Fibroblast of upper back skin (primary cell): Measurements from ENCODE around the gene STEAP2.
"Not testable (repeated sequence)": the region's sequence is repeated elsewhere in the genome, so short reads cannot be mapped to it uniquely, and the experiment has no call there.

Source experiments
- DNase-seq: peaks from one replicate; pipeline ENCODE4 v3.0.0-alpha.2; 2013

Gene STEAP2

GRCh38 chr7:90211391-90212148 is at the start of gene STEAP2:
Gene STEAP2 (plus strand): TSS chr7:90211740. CDS start chr7:90225083, 13,343 bp downstream.
- DNase-seq: peak; percentile 94

- DNase-seq: no peak
Measured at GRCh38 chr7:90163534-90163933, 48.0 kb upstream of the STEAP2 start.

GRCh38 chr7:90165724-90166123 is 45.8 kb upstream of the STEAP2 start:
- DNase-seq: no peak

- DNase-seq: no peak
Measured at GRCh38 chr7:90166153-90166552, 45.4 kb upstream of the STEAP2 start.

GRCh38 chr7:90167361-90167760 is 44.2 kb upstream of the STEAP2 start:
- DNase-seq: no peak

GRCh38 chr7:90169891-90170290 is 41.6 kb upstream of the STEAP2 start:
- no peak for DNase-seq

- DNase-seq: no peak
Measured at GRCh38 chr7:90172121-90172520, 39.4 kb upstream of the STEAP2 start.

GRCh38 chr7:90172624-90173023 is 38.9 kb upstream of the STEAP2 start:
- no peak for DNase-seq

GRCh38 chr7:90173127-90173844 is 38.3 kb upstream of the STEAP2 start:
- DNase-seq: no peak

- no peak for DNase-seq
Measured at GRCh38 chr7:90175667-90176066, 35.9 kb upstream of the STEAP2 start.

GRCh38 chr7:90176195-90176594 is 35.3 kb upstream of the STEAP2 start:
- no peak for DNase-seq

- DNase-seq: no peak
Measured at GRCh38 chr7:90178166-90178565, 33.4 kb upstream of the STEAP2 start.

- DNase-seq: peak; percentile 84
Measured at GRCh38 chr7:90178679-90179278, 32.8 kb upstream of the STEAP2 start.

- peak; percentile 68 for DNase-seq
Measured at GRCh38 chr7:90180011-90180585, 31.4 kb upstream of the STEAP2 start.

GRCh38 chr7:90180649-90181048 is 30.9 kb upstream of the STEAP2 start:
- DNase-seq: no peak

GRCh38 chr7:90181485-90181884 is 30.1 kb upstream of the STEAP2 start:
- no peak for DNase-seq

- not testable (repeated sequence) for DNase-seq
Measured at GRCh38 chr7:90186290-90186689, 25.2 kb upstream of the STEAP2 start.

- DNase-seq: no peak
Measured at GRCh38 chr7:90187507-90188050, 24.0 kb upstream of the STEAP2 start.

- no peak for DNase-seq
Measured at GRCh38 chr7:90188281-90188680, 23.3 kb upstream of the STEAP2 start.

GRCh38 chr7:90190995-90191394 is 20.5 kb upstream of the STEAP2 start:
- no peak for DNase-seq

GRCh38 chr7:90191648-90192047 is 19.9 kb upstream of the STEAP2 start:
- no peak for DNase-seq

GRCh38 chr7:90192876-90193750 is 18.4 kb upstream of the STEAP2 start:
- peak; percentile 80 for DNase-seq
